Activated CD4-positive, alpha-beta T cell treated with anti-CD3 and anti-CD28 coated beads, Interleukin-2, amount 50 U/mL, for 48 hours (primary cell): ENCODE measurements around the gene SEMA3C.

Experiments
- DNase-seq, 2 experiments: peaks; one replicate each; pipeline ENCODE4 v3.0.0-alpha.2; 2020

Gene SEMA3C

DNA sequence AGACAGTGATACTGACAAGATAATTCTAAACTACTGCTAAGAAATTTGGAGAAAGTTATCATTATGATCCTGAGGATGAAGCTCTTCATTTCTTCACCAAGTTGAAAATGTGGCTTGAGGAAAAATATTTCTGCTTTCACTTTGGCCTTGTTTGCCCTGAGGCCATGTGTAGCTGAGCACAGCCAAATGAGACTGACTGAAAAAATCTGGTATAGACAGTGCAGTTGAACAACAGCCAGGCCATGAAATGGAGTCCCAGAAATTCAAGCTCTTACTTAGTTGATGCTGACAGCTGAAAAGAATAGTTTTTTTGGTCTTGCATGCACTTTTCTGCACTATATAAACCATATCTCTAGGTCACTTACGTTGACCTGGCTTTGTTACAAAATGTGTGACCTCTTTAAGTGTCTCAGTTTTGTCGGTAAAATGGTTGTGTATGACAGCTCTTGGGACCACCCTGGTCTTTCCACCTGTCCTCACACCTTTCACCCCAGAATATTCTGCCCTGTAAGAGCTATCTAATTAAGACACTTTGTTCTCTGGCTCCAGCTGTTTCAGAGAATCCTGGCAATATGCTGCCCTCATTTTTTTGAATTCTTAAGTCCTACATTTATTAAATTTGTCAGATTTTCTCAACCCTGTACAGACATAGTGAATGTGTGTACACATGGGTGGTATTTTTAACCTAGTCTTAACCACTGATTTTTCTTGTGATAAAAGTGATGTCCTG, 189.1 kb downstream of the SEMA3C start:
- DNase-seq, result no peak

- DNase-seq, result no peak
Observed at GRCh38 chr7:80726666-80727065, 192.2 kb downstream of the SEMA3C start.

DNA sequence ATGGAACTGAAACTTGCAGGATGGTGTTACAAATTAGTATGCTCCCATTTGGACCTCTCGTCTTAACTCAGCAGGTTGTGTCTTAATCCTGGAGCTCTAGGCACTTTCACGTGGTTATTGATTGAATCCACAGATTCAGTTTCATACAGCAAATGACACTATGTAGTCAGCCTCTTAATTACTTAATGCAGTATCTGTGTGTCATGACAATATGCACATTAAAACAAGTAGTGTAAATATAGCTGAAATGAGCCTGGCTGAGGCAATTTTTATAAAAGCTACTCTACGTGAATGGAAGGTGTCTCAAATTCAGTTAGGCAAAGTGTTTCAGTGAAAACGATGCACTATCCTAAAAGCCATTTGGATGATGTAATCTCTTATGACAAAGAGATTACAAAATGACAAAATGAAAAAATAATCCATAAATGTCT, 193.7 kb downstream of the SEMA3C start:
- no peak for DNase-seq

DNA sequence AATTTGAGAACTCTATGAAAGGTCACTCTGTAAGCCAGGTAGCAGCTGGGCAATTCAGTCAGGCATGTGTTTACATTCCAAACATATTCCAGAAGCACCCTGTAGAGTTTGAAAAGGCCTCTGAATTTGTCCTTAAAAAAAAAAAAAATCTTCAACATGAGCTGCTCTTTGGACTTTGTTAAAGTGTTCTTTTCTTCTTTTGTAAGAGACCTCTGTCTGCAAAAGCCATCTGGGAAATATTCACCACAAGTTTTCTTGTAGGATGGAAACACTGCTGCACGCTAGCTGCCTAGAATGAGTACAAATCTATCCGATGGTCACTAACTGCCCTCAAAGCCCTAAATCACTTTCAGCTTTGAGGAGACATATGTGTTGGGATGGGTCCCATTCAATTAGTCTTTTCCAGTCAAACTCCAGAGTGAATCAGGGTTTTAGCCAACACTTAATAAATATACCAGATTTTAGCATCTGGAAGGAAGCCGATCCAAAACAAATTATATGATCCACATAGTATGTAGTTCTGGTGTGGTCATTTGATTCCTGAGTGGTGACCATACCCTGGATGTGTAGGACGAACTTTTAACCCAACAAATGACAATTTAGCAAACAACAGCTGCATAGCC, 194.5 kb downstream of the SEMA3C start:
- no peak for DNase-seq

DNA sequence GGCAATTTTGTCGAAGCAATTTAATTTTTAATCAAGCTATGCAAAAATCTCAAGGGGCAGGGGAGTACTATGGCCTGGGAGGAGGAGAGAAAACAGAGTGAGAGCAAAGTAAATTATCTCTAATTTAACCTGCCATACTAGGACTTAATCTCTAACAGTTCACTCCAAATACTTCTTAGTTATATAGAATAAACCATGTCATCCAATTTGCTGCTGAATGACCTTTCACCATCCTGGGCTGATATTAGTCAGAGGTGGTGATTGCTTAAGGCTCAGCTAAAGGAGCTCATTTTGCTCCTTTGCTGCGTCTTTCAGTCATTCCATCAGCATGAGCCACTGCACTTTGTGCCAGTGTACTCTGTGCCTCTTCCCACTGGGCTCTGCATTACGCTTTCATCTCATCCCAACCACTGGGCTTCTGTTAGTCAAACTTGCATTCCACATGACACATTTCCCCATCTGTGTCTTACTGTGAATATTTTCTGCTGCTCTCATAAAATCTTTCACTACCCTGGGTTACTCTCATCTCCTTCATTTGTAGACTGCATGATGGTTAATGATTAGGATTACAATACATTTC, 196.1 kb downstream of the SEMA3C start:
- no peak for DNase-seq

GRCh38 chr7:80721883-80722615, 196.8 kb downstream of the SEMA3C start:
- no peak for DNase-seq

- no peak for DNase-seq
Observed at GRCh38 chr7:80720146-80720545, 198.7 kb downstream of the SEMA3C start.

DNA sequence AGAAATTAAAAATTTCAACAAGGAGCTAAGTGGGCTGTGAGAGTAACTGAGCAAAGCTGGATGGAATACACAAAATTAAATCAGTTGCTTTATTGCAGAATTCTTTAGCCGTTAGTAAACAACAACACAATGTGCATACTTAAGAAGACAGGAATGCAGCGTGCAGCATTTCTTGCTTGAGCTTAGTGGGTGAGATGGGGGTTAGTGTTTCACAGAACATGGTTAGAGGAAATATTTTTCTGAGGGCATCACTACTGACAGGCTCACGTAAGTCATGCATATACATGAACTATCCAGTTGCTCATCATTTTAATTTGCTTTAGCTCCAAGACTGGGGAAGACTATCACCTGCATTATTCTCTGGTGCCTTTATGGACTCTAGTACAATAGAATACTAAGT, 199.6 kb downstream of the SEMA3C start:
- DNase-seq, result no peak

GRCh38 chr7:80711531-80711930, 207.3 kb downstream of the SEMA3C start:
- no peak for DNase-seq

- no peak for DNase-seq
Observed at GRCh38 chr7:80708123-80708522, 210.7 kb downstream of the SEMA3C start.

GRCh38 chr7:80707318-80707717, 211.5 kb downstream of the SEMA3C start:
- no peak for DNase-seq

- no peak for DNase-seq
Observed at GRCh38 chr7:80705130-80705781, 213.6 kb downstream of the SEMA3C start.

GRCh38 chr7:80703272-80703671, 215.6 kb downstream of the SEMA3C start:
- no peak for DNase-seq

DNA sequence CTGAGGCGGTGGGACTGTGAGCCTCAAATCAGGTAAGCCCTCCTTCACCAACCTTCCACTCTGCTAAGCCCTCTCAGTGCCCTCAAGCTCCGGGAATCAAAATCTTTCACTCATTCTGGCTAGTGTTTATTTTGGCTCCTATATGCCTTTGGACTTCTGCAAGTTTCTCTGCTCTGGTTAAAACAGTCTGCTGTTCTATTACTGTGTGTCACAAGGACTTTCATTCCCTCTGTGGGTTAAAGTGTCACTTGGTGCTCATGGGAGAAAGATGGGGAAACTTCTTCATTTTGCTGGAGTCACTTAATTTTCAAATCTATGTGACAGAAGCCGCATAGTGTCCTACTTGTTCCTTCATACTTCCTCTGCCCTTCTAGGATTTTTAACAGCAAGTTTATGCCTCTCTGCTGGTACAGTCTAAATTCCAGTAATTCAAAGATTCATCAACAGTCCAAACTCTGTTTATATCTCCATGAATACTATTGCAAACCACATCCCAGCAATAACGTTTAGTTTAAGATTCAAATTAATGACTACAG, 219.1 kb downstream of the SEMA3C start:
- no peak for DNase-seq

DNA sequence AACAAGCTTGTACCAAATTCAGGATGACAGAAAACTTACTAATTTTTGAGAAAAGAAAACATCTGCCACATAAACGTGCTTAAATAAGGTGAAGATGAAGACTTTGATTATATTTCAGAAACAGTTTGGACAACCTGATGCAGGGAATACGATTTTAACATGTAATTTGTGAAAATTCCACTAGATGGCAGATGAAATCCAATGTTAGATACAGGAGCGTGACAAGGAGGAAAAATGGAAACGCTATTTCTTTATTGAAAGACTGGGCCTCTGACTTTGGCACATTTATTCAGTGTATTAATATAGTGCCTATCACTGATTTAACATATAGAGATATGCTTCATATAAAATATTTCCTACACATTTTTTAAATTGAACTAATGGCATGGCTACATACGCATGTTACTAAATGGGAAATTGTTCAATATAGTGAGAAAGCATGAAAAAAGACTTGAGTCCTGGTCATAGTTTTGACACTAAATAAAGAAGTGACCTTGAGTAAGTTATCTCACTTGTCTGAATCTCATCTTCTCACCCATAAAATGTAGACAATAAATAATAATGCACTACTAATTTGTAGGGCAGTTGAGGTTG, 219.7 kb downstream of the SEMA3C start:
- DNase-seq, result no peak
